Measurements from ENCODE around the gene TMEM163.
"Not testable (repeated sequence)": the region's sequence is repeated elsewhere in the genome, so short reads cannot be mapped to it uniquely, and the experiment has no call there.

The TMEM163 gene

GRCh38 chr2:134573724-134574123 is 145.1 kb downstream of the TMEM163 start:
- DNase-seq, result no peak

- DNase-seq, result no peak
Observed at GRCh38 chr2:134573085-134573370, 145.8 kb downstream of the TMEM163 start.

- no peak for DNase-seq
Observed at GRCh38 chr2:134572314-134573084, 146.3 kb downstream of the TMEM163 start.

DNA sequence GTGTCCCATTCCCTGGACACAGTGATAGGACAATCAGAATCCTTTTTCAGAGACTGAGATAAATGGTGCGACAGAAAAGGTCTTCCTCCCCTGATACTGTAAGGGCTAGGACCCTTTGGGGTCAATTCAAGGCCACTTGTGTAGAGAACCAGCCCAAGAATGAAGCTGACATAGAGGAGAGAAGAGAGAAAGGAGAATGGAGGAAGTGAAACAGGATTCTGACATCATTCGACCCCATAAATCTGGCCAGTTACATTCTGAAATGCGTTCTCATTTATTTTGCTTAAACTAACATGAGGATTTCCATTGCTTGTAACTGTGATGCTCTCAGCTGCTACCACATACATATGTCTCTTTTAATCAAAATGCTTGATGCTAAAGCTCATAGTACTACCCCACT is 148.1 kb downstream of the TMEM163 start:
- DNase-seq, result no peak

GRCh38 chr2:134568413-134568812 is 150.4 kb downstream of the TMEM163 start:
- no peak for DNase-seq

DNA sequence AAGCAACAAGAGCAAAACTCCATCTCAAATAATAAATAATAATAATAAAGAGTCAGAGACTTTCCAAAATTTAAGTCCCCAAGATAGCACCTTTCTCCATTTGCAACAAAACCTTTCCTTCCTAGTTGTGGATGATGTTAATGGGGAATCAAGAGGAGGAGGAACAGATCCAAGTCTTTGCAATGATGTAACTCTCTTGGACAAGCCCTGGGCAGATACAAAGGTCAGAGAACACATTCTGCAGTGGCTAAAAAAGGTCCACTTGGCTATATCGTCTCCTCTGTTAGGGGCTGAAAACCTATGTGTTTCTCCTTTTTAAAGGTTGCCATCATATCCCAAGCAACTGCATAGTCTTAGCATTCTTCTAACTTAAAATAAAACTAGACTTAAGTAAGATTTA is 151.1 kb downstream of the TMEM163 start:
- no peak for DNase-seq

- DNase-seq, result not testable (repeated sequence)
Observed at GRCh38 chr2:134564955-134565354, 153.8 kb downstream of the TMEM163 start.

- DNase-seq, result no peak
Observed at GRCh38 chr2:134564549-134564948, 154.3 kb downstream of the TMEM163 start.

DNA sequence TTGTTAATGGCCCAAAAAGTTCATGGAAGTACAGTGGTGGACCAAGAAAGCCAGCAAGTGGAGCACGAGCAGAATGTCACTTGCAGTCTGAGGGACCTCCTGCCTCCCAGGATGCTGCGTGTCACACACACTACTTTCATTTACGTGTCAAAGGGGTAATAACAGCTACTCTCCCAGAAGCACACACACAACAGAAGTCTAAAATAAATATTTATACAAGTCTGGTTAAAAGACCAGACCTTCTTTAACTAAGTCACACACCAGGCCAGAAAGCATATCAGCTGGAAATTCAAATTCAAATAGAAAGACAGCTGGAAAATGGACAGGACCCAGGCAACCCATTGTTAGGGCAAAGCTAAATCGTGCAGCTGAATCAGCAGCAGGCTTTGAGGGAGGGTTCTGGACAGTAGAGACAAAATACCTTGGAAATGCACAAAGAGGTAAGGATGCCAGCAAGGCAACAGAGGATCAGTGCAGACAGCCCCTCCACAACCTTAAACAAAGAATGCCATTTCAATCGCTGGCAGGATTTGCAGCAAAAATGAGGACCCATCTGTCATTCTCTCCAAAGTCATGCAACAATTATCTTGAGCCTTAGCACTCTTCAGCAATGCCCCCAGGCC is 160.5 kb downstream of the TMEM163 start:
- no peak for DNase-seq

- DNase-seq, result no peak
Observed at GRCh38 chr2:134555411-134555810, 163.4 kb downstream of the TMEM163 start.

GRCh38 chr2:134553657-134554056 is 165.1 kb downstream of the TMEM163 start:
- DNase-seq, result no peak

- DNase-seq, result no peak
Observed at GRCh38 chr2:134550566-134551164, 168.1 kb downstream of the TMEM163 start.

DNA sequence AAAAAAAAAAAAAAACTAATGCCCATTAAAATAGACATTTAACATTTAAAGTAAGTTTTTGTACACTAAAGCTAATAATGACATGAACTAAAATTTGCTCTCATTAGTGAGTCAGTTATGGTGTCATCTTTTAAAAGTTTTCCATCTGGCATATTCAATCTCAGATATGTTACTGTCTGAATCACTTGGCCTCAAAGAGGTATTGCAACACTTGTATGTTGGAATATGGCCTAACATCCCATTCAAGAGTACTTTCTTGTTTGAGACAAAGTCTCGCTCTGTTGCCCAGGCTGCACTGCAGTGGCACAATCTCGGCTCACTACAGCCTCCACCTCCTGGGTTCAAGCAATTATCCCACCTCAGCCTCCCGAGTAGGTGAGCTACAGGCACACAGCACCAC is 169.7 kb downstream of the TMEM163 start:
- no peak for DNase-seq

DNA sequence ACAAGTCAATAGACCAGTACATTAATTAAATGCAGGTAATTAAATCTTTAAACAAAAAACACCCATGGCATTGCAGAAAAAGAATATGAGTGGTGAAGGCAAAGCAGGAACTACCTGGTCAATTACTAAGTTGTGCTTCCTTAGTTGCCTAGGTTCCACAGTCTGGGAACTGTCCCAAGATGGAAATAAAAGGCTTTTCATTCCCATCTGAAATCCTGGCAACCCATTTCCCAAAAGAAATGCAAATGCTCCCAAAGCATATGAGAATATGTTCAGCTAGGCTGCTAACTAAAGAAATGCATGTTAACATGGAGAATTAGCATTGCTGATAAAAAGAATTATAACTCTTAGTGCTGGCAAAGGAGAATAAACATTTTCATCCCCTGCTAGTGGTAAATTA is 177.8 kb downstream of the TMEM163 start:
- no peak for DNase-seq

GRCh38 chr2:134539981-134540380 is 178.8 kb downstream of the TMEM163 start:
- DNase-seq, result no peak

DNA sequence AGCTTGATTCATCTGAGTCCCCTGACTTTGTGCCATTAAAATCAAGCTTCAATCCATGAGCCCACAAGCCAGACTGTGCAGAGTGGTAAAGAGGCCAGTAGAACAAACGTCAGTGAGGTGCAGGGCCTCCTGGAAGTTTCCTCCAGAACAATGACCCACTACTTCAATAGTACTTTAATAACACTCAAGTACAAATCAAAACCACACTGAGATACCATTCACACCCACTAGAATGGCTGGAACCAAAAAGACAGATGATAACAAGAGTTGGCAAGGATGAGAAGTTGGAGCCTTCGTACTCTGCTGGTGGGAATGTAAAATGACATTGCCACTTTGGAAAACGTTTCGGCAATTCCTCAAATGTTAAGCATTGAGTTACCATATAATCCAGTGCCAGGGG is 181.1 kb downstream of the TMEM163 start:
- no peak for DNase-seq

GRCh38 chr2:134537121-134537520 is 181.7 kb downstream of the TMEM163 start:
- DNase-seq, result no peak

DNA sequence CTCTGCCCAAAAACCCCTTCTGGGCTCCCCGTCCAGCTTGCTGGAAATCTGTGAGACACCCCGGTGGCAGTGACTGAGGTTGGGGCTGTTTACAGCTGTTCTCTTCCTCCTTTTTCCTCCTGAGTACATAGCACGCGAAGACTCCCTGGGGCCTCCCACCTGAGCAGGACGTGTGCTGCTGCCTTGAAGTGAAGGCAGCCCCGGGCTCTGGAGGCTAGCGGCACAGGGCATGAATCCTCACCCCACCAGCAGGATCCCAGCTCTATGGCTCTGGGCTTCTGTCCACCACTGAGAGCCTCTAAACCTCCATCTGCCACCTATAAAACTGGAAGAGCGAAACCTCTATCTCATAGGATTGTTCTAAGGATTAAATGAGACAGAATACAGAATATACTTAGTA is 182.5 kb downstream of the TMEM163 start:
- DNase-seq, result no peak

GRCh38 chr2:134532537-134532936 is 186.3 kb downstream of the TMEM163 start:
- DNase-seq, result no peak

DNA sequence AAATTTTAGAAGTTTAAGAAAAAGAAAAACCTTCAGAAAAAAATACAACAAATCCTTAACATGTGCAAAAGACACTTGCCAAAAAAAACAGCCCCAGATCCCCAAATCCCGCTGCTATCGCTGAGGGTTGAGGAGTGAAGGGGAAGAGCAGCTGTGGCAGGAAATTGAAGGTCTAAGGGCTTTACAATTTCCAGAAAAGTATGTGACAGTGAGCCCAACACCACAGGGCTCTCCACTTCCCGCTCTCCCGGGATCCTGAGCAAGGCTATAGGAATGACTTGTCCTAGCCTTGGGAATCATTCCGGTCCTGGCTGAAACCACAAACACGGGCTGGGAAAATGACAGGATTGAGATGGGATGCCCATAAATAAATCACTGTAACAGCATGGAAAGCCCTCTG is 191.4 kb downstream of the TMEM163 start:
- no peak for DNase-seq

DNA sequence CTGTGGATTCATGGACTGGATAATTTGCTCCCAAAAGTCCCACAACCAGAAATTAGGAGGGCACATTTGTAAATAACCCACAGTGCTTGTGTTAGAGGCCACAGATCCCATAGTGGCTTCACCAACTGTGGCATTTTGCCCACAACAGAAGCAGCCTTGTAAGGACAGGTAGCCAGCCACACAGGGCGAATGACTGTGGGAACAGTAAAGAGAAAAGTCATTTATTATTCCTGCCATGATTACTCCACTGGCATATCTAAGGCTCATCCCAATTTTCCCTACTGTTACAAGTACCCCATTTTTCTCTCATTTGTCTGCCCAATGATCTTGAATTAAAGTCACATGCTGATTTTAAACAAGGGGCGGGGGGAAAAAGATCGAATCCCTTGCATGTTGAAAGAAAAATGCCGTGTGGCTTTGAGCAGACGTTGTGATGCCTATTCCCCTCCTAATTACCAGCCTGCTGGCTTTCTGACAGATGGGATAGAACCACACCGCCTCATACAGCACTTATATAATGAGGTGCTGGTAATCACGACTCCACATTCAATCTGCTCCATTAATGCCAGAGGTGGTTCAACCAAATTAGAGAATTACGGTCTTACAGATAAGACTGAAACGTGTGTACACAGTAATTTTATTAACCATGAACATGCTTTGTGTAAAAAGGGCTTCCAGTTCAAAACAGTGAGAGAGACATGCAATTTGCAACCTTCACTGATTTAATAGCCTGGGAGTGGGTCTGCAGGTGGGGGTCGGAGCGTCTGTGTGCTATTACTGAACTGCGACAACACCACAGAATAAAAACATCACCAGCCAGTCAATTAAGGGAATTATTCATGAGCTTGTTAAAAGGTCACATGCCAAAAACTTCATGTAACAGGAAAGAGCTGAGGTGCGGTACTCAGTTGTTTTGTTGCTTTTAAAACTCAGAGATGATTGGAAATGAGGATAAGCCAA is 196.0 kb downstream of the TMEM163 start:
- no peak for DNase-seq

DNA sequence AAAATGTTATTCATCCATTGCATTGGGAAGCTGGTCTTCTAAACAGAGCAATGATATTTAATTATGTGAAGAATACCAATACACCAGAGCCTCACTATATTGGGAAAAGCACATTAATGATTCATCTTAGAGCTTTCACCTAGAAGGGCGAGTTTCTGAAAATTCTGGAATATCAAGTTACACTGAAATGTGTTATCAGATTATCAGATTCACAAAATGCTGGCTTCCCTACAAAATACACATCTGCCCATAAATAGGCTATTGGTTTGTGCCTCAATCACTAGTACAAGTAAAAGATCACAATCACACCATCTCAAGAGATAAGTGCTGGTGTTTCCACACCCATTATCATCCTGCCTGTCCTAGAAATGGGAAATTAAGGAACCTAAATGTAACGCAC is 200.7 kb downstream of the TMEM163 start:
- DNase-seq, result no peak

- DNase-seq, result no peak
Observed at GRCh38 chr2:134515137-134515536, 203.7 kb downstream of the TMEM163 start.

GRCh38 chr2:134513465-134513804 is 205.4 kb downstream of the TMEM163 start:
- DNase-seq, result no peak
